H1 (cell line): ENCODE results near the gene PGPEP1.

Source experiments
- EP300 ChIP-seq, 2 experiments: IDR thresholded peaks; 1 replicate in 1 of 2; 2 replicates in 1 of 2; pipeline ENCODE4 v1.6.1; 2011 to 2012; ENCODE audit warnings: low read depth in 2 of 2, low read length in 2 of 2, mild to moderate bottlenecking in 2 of 2, borderline replicate concordance in 1 of 2, inconsistent platforms in 1 of 2, moderate library complexity in 1 of 2
- EZH2 ChIP-seq: fragments of 200-600 bp; sonication (generic); IDR thresholded peaks from 2 replicates; pipeline ENCODE4 v1.7.1; 2012; ENCODE audit warnings: low read depth, mild to moderate bottlenecking, moderate library complexity, low read length, inconsistent platforms; ENCODE audit not compliant: severe bottlenecking
- POLR2AphosphoS5 ChIP-seq: IDR thresholded peaks from 2 replicates; pipeline ENCODE4 v1.6.1; 2011; ENCODE audit warnings: low read depth, low read length
- RAD21 ChIP-seq, 2 experiments: IDR thresholded peaks in 1 of 2; conservative IDR thresholded peaks in 1 of 2; 2 replicates each; pipeline ENCODE4 v1.6.1; 2011; ENCODE audit warnings: low read depth in 2 of 2, low read length in 2 of 2, improper control_type of control experiment in 1 of 2, inconsistent platforms in 1 of 2, mild to moderate bottlenecking in 1 of 2, moderate library complexity in 1 of 2
- SRF ChIP-seq: IDR thresholded peaks from 2 replicates; pipeline ENCODE4 v1.6.1; 2011; ENCODE audit warnings: mild to moderate bottlenecking, low read depth, low read length, moderate library complexity
- SUZ12 ChIP-seq: fragments of 200-600 bp; sonication (generic); IDR thresholded peaks from 2 replicates; pipeline ENCODE4 v1.6.1; 2012; ENCODE audit warnings: mild to moderate bottlenecking, inconsistent platforms, low read length, moderate library complexity, mixed read lengths
- TAF7 ChIP-seq: optimal IDR thresholded peaks from 2 replicates; pipeline ENCODE3; 2011; ENCODE audit warnings: low read depth, mild to moderate bottlenecking, inconsistent platforms, low read length, moderate library complexity, borderline replicate concordance
- ZNF274 ChIP-seq: IDR thresholded peaks from 2 replicates; pipeline ENCODE4 v1.7.0; 2012; ENCODE audit warnings: low read length, borderline replicate concordance; ENCODE audit errors: extremely low read depth

GRCh38 chr19:18312092-18312534 is 28.3 kb upstream of the PGPEP1 start:
- TF ChIP-seq POLR2AphosphoS5 = no peak
- TF ChIP-seq SRF = no peak
- TF ChIP-seq EZH2 = no peak
- TF ChIP-seq ZNF274 = no peak
- no peak for TF ChIP-seq SUZ12
- TF ChIP-seq EP300 (IDR thresholded peaks at IDR 0.05; ENCODE audit: borderline replicate concordance in 1 of 2, low read depth in 2 of 2, low read length in 2 of 2) = no peak
- no peak for TF ChIP-seq TAF7
- TF ChIP-seq RAD21 (IDR thresholded peaks at IDR 0.05 in 1 of 2, conservative IDR thresholded peaks at IDR 0.05 in 1 of 2; ENCODE audit: low read depth in 2 of 2, low read length in 2 of 2) = no peak
